Body of pancreas (tissue), 4 donors: Measurements from ENCODE around the gene ZBTB20.

Source experiments
- POLR2A ChIP-seq, 3 donors: fragments of 450-650 bp; IDR thresholded peaks; one replicate each; pipeline ENCODE4 v1.6.1; 2016; ENCODE audit warnings: antibody characterized with exemption in 3 of 3, mild to moderate bottlenecking in 2 of 3
- TF ChIP-seq, protein P1 (sequence below), 7 experiments: fragments of 450-650 bp in 4 of 7; fragments of 200-600 bp in 3 of 7; sonication (generic) in 3 of 7; IDR thresholded peaks; one replicate each; pipeline ENCODE4 v1.5.1; 2016 to 2019; ENCODE audit warnings: antibody characterized with exemption in 7 of 7

DNA sequence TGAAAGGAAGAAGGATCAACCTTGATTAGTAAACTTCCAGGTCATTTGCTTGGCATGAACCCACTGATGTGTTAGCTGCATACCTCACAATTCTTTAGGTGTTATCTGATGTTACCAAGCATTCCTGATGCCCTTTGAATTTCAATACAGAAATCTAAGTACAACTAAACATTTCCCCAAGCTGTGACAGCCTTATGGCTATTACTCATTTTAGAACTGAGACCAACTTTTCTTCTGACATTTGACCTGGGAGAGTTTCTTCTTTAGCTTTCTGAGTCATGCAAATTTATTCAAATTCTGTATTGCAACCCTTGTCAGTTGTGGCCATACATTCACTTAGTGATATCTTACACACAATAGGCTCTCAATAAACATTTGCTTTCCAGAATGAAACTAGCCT is 729.0 kb downstream of the ZBTB20 start:
- TF ChIP-seq, protein P1, sequence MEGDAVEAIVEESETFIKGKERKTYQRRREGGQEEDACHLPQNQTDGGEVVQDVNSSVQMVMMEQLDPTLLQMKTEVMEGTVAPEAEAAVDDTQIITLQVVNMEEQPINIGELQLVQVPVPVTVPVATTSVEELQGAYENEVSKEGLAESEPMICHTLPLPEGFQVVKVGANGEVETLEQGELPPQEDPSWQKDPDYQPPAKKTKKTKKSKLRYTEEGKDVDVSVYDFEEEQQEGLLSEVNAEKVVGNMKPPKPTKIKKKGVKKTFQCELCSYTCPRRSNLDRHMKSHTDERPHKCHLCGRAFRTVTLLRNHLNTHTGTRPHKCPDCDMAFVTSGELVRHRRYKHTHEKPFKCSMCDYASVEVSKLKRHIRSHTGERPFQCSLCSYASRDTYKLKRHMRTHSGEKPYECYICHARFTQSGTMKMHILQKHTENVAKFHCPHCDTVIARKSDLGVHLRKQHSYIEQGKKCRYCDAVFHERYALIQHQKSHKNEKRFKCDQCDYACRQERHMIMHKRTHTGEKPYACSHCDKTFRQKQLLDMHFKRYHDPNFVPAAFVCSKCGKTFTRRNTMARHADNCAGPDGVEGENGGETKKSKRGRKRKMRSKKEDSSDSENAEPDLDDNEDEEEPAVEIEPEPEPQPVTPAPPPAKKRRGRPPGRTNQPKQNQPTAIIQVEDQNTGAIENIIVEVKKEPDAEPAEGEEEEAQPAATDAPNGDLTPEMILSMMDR (IDR thresholded peaks at IDR 0.05): no peak
- no peak for TF ChIP-seq POLR2A (IDR thresholded peaks at IDR 0.05)
